Endothelial cell of umbilical vein (primary cell): ENCODE measurements around the gene PRR5L. TPM values are rescaled to one million over a fixed set of nuclear protein-coding genes. Genes with fewer than 3 reads are reported as not detected.

ENCODE experiments used
- BruUV-seq: library from RNA; stranded (reverse); fragments of 400-500 nt; replicated peaks from 2 replicates; lab custom pipeline; 2021; lab: Mats Ljungman, UMichigan
- CTCF ChIA-PET: fragments of 300-600, 350-600 bp; sonication (Branson Sonifier 250); formaldehyde crosslinking; loops from one replicate; lab custom pipeline; 2021; ENCODE audit warnings: antibody characterized with exemption, inconsistent platforms; lab: Charles Lee
- POLR2A ChIA-PET: fragments of 300-600, 350-600 bp; sonication (Branson Sonifier 250); formaldehyde crosslinking; loops from one replicate; lab custom pipeline; 2021; ENCODE audit warnings: antibody characterized with exemption, inconsistent platforms; lab: Charles Lee
- DNase-seq: peaks from one replicate; pipeline ENCODE4 v3.0.0-alpha.2; 2011; ENCODE audit warnings: low read depth, low spot score
- FAIRE-seq: peaks from 2 replicates; lab custom pipeline; 2011; peaks lifted over from hg19 to GRCh38; lab: Jason Lieb, UNC
- H2AFZ ChIP-seq: 2 replicates; pipeline ENCODE4 v1.6.0; 2012; ENCODE audit warnings: low read depth, low read length, control low read depth, inconsistent platforms
- H3K27ac ChIP-seq: 2 replicates; pipeline ENCODE4 v1.5.1; 2011; ENCODE audit warnings: low read depth, mild to moderate bottlenecking, control low read depth, low read length, moderate library complexity; ENCODE audit not compliant: insufficient read depth
- H3K27me3 ChIP-seq, 2 experiments: 2 replicates each; pipeline versions ENCODE4 v1.6.0 to v1.6.1; 2011; ENCODE audit warnings: low read length in 2 of 2, mixed read lengths in 1 of 2; ENCODE audit not compliant: control insufficient read depth in 2 of 2, insufficient read depth in 2 of 2
- H3K36me3 ChIP-seq, 2 experiments: 2 replicates in 1 of 2; 3 replicates in 1 of 2; pipeline ENCODE4 v1.5.1; 2011; ENCODE audit warnings: low read length in 2 of 2, mild to moderate bottlenecking in 1 of 2, moderate library complexity in 1 of 2; ENCODE audit not compliant: control insufficient read depth in 2 of 2, insufficient read depth in 2 of 2; ENCODE audit errors: extremely low read depth in 1 of 2
- H3K4me1 ChIP-seq: 3 replicates; pipeline ENCODE4 v1.5.1; 2011; ENCODE audit warnings: mild to moderate bottlenecking, low read length; ENCODE audit not compliant: control insufficient read depth, insufficient read depth; ENCODE audit errors: extremely low read depth
- H3K4me2 ChIP-seq: 2 replicates; pipeline ENCODE4 v1.6.1; 2011; ENCODE audit warnings: low read length, control low read depth, mixed read lengths; ENCODE audit not compliant: insufficient read depth
- H3K4me3 ChIP-seq, 3 experiments: fragments of 200-600 bp in 1 of 3; sonication (generic), shearing (Covaris generic) in 1 of 3; replicated peaks in 1 of 3; 2 replicates each; pipeline ENCODE4 v1.5.1; 2011 to 2016; ENCODE audit warnings: control low read depth in 3 of 3, low read length in 3 of 3, mild to moderate bottlenecking in 2 of 3, inconsistent platforms in 1 of 3, low read depth in 1 of 3, moderate library complexity in 1 of 3; ENCODE audit not compliant: insufficient read depth in 1 of 3
- H3K79me2 ChIP-seq: 2 replicates; pipeline ENCODE4 v1.6.0; 2012; ENCODE audit warnings: low read length, inconsistent platforms; ENCODE audit not compliant: control insufficient read depth, insufficient read depth
- H3K9ac ChIP-seq: replicated peaks from 2 replicates; pipeline ENCODE3; 2011; ENCODE audit warnings: low read length, control low read depth; ENCODE audit not compliant: insufficient read depth; ENCODE audit errors: extremely low read depth
- H3K9me1 ChIP-seq: replicated peaks from 3 replicates; pipeline ENCODE4 v1.6.0; 2011; ENCODE audit warnings: mild to moderate bottlenecking, low read length; ENCODE audit not compliant: control insufficient read depth, insufficient read depth; ENCODE audit errors: extremely low read depth
- H3K9me3 ChIP-seq: replicated peaks from 2 replicates; pipeline ENCODE4 v1.5.1; 2012; ENCODE audit warnings: low read length, inconsistent platforms; ENCODE audit not compliant: control insufficient read depth, insufficient read depth
- H4K20me1 ChIP-seq: replicated peaks from 2 replicates; pipeline ENCODE3; 2011; ENCODE audit warnings: mild to moderate bottlenecking, low read length; ENCODE audit not compliant: control insufficient read depth, insufficient read depth; ENCODE audit errors: extremely low read depth
- CTCF ChIP-seq, 2 donors: IDR thresholded peaks; 1 replicate in 1 of 2; 2 replicates in 1 of 2; pipeline ENCODE4 v1.5.1; 2011; ENCODE audit warnings: low read length in 2 of 2, mild to moderate bottlenecking in 2 of 2, moderate library complexity in 2 of 2, control low read depth in 1 of 2, inconsistent platforms in 1 of 2, low read depth in 1 of 2; ENCODE audit not compliant: insufficient read depth in 1 of 2; ENCODE audit errors: extremely low read depth in 1 of 2
- EZH2 ChIP-seq: IDR thresholded peaks from 2 replicates; pipeline ENCODE4 v1.6.1; 2012; ENCODE audit warnings: borderline replicate concordance, low read depth, mild to moderate bottlenecking, moderate library complexity, low read length, inconsistent platforms; ENCODE audit not compliant: severe bottlenecking
- FOS ChIP-seq: IDR thresholded peaks from 2 replicates; pipeline ENCODE4 v1.6.1; 2011; ENCODE audit warnings: mild to moderate bottlenecking, low read length, moderate library complexity, borderline replicate concordance; ENCODE audit not compliant: insufficient read depth
- GATA2 ChIP-seq: IDR thresholded peaks from 2 replicates; pipeline ENCODE4 v1.7.0; 2011; ENCODE audit warnings: low read depth, mild to moderate bottlenecking, moderate library complexity, mixed read lengths, low read length; ENCODE audit not compliant: insufficient read length, insufficient read depth
- JUN ChIP-seq: IDR thresholded peaks from 2 replicates; pipeline ENCODE4 v1.6.1; 2011; ENCODE audit warnings: borderline replicate concordance, low read depth; ENCODE audit not compliant: insufficient read length, insufficient read depth
- MAX ChIP-seq: IDR thresholded peaks from 2 replicates; pipeline ENCODE4 v1.6.1; 2011; ENCODE audit not compliant: insufficient read depth, insufficient read length
- MYC ChIP-seq: IDR thresholded peaks from one replicate; pipeline ENCODE4 v1.6.1; 2011; ENCODE audit warnings: mild to moderate bottlenecking, low read depth, low read length
- POLR2A ChIP-seq: IDR thresholded peaks from 2 replicates; pipeline ENCODE4 v1.6.1; 2012; ENCODE audit warnings: low read depth, mild to moderate bottlenecking, control low read depth, low read length
- POLR2AphosphoS5 ChIP-seq: IDR thresholded peaks from 2 replicates; pipeline ENCODE4 v1.6.1; 2012; ENCODE audit warnings: low read depth, mild to moderate bottlenecking, control low read depth, low read length, moderate library complexity; ENCODE audit not compliant: insufficient read depth
- dilution Hi-C: fragments of 300-500 bp; cut with MboI; formaldehyde crosslinking; loops from one replicate; pipeline ENCODE4 v1.15.0; 2019; ENCODE audit warnings: low sequenced_read_pairs; ENCODE audit not compliant: extremely low pct_ligation_motif_present
- intact Hi-C: fragments of 100-400 bp; cut with micrococcal nuclease; formaldehyde crosslinking; loops from one replicate; pipeline ENCODE4 v1.10.0; 2022
- polyA plus RNA-seq, 4 experiments: library from polyadenylated mRNA; depleted of rRNA in 3 of 4; stranded (reverse) in 3 of 4; unstranded in 1 of 4; fragments of >200 nt; gene quantifications; 2 replicates each; pipeline versions ENCODE4 v1.2.1 to v1.2.3, GENCODE V29; 2011 to 2012; ENCODE audit warnings: missing spikeins in 1 of 4
- total RNA-seq: library from RNA; stranded (reverse); gene quantifications from 2 replicates; pipeline ENCODE4 v1.2.3, GENCODE V29; 2021

PRR5L gene
- total and polyA plus RNA-seq, 2 donors (not counting 3 experiments of a cell fraction or from before 2014, with no cell fraction given): 2.5 to 6.1 TPM

DNA sequence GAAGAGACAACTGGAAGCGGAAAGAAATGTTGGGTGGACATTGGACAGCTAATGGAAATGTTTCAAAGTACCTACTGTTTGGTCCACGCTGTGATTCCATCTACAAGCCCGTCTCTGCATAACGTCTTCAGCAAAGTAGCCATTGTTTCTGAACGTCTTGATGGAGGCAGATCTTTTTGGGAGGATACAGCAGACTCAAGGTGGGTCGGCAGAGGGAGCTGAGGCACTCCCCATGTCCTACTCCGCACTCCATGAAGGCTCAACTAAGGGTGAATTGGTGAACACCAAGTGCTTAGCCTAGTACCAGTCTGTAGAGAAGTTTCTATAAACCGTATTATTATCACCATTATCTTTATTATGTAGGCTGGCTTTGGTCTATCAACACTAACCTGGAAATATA, 45.8 kb downstream of the PRR5L start:
- no peaks in the 10 kb centered on the region for H3K79me2 ChIP-seq
- BruUV-seq: no TSS peak
- H3K9me3 ChIP-seq: no peaks in the 10 kb centered on the region
- CTCF ChIA-PET: no interaction called here
- no peaks in the 10 kb centered on the region for H3K36me3 ChIP-seq
- intact Hi-C loops (no loop called here), dilution Hi-C loops (no loop called here)
- H3K27ac ChIP-seq: no peak overlapping the region
- FAIRE-seq (no peak), DNase-seq (no peak)
- H3K4me3 ChIP-seq: no peak overlapping the region
- H3K4me1 ChIP-seq: no peaks in the 10 kb centered on the region
- H3K9me1 ChIP-seq: no peaks in the 10 kb centered on the region
- POLR2A ChIA-PET: no interaction called here
- H2AFZ ChIP-seq: no peak overlapping the region
- no peak overlapping the region for H3K4me2 ChIP-seq
- H3K9ac ChIP-seq: no peak overlapping the region
- peaks cover 11 to 14% of the 10 kb centered on the region in 2 experiments for H3K27me3 ChIP-seq
- no peaks in the 10 kb centered on the region for H4K20me1 ChIP-seq
- TF ChIP-seq EZH2 (no peak), FOS (no peak), POLR2A (no peak), MYC (no peak), MAX (no peak), CTCF (IDR thresholded peaks at IDR 0.05; ENCODE audit: extremely low read depth in 1 of 2, insufficient read depth in 1 of 2, low read depth in 1 of 2, low read length in 2 of 2) (no peak)

DNA sequence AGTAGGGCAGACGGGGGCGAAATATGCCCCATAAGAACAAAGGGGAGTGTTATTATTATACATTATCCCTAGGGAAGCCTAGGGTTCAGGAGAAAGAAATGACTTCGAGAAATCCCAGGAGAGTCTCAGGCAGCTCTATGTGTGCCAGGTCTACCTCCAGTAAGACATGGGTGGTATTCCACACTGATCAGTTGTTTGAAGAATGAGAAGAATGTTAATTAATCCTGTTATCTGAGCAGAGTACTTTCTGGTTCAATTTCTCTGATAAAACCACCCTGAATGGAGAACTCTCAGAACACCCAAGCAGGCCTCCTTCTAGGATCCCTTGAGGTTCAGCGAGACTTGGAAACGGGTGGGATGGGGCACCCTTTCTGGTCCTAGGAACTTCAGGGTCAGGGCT, 46.2 kb downstream of the PRR5L start:
- intact Hi-C loops: no loop called here
- DNase-seq: no peak
- H3K4me2 ChIP-seq: no peak overlapping the region
- H3K27ac ChIP-seq: no peak overlapping the region
- H3K36me3 ChIP-seq: no peaks in the 10 kb centered on the region
- H3K27me3 ChIP-seq: peaks cover 7 to 14% of the 10 kb centered on the region in 2 experiments
- no peak overlapping the region for H2AFZ ChIP-seq
- H3K9me1 ChIP-seq: no peaks in the 10 kb centered on the region
- no TSS peak for BruUV-seq
- dilution Hi-C loops: no loop called here
- ChIA-PET POLR2A (no interaction called here), CTCF (no interaction called here)
- H3K9me3 ChIP-seq: no peaks in the 10 kb centered on the region
- no peaks in the 10 kb centered on the region for H3K79me2 ChIP-seq
- FAIRE-seq: no peak
- no peak for TF ChIP-seq GATA2
- TF ChIP-seq POLR2AphosphoS5: no peak
- TF ChIP-seq CTCF (IDR thresholded peaks at IDR 0.05; ENCODE audit: extremely low read depth in 1 of 2, insufficient read depth in 1 of 2, low read depth in 1 of 2, low read length in 2 of 2): no peak
- no peak for TF ChIP-seq MYC
- no peak for TF ChIP-seq JUN
- no peak for TF ChIP-seq EZH2
- TF ChIP-seq FOS: no peak
- TF ChIP-seq POLR2A: no peak
- TF ChIP-seq MAX: no peak
- no peak overlapping the region for H3K4me3 ChIP-seq
- H3K4me1 ChIP-seq: no peaks in the 10 kb centered on the region
- no peaks in the 10 kb centered on the region for H4K20me1 ChIP-seq
- H3K9ac ChIP-seq: no peak overlapping the region
